CD8-positive, alpha-beta memory T cell (primary cell): ENCODE data around the gene SFXN5. TPM values are rescaled to one million over a fixed set of nuclear protein-coding genes. Genes with fewer than 3 reads are reported as not detected.
"Not testable (repeated sequence)": the region's sequence is repeated elsewhere in the genome, so short reads cannot be mapped to it uniquely, and the experiment has no call there.

Experiments used
- CTCF ChIA-PET: fragments of 350-600 bp; sonication (Branson Sonifier 250); formaldehyde crosslinking; loops from one replicate; lab custom pipeline; 2021; ENCODE audit warnings: antibody characterized with exemption; lab: Charles Lee
- POLR2A ChIA-PET: fragments of 350-600 bp; sonication (Branson Sonifier 250); formaldehyde crosslinking; loops from one replicate; lab custom pipeline; 2021; ENCODE audit warnings: antibody characterized with exemption; lab: Charles Lee
- DNase-seq, 5 donors: peaks; one replicate each; pipeline versions ENCODE4 v3.0.0 to v3.0.0-alpha.2; 2020 to 2022; ENCODE audit warnings: mixed read lengths in 1 of 5
- H3K27ac ChIP-seq: one replicate; pipeline ENCODE4 v1.7.0; 2013; ENCODE audit warnings: low read depth, mild to moderate bottlenecking, low read length, moderate library complexity
- H3K27me3 ChIP-seq: 2 replicates; pipeline ENCODE4 v1.7.0; 2013; ENCODE audit warnings: low read length, mild to moderate bottlenecking; ENCODE audit not compliant: insufficient read depth, poor library complexity, severe bottlenecking
- H3K36me3 ChIP-seq: 2 replicates; pipeline ENCODE4 v1.7.0; 2013; ENCODE audit warnings: mild to moderate bottlenecking, low read length, moderate library complexity; ENCODE audit not compliant: insufficient read depth
- H3K4me1 ChIP-seq: 2 replicates; pipeline ENCODE4 v1.7.0; 2013; ENCODE audit warnings: mild to moderate bottlenecking, low read length, moderate library complexity; ENCODE audit not compliant: insufficient read depth
- H3K4me3 ChIP-seq: 2 replicates; pipeline ENCODE4 v1.7.0; 2013; ENCODE audit warnings: mild to moderate bottlenecking, low read length
- H3K9me3 ChIP-seq: 2 replicates; pipeline ENCODE4 v1.7.0; 2013; ENCODE audit warnings: mild to moderate bottlenecking, low read length
- H3K27ac Mint-ChIP-seq, 8 donors: one replicate each; pipeline ENCODE4 v1.8.0; 2020 to 2021; ENCODE audit warnings: mixed read lengths in 8 of 8, mild to moderate bottlenecking in 6 of 8, inconsistent platforms in 3 of 8, moderate library complexity in 3 of 8
- H3K27me3 Mint-ChIP-seq, 2 donors: one replicate each; pipeline ENCODE4 v1.8.0; 2020 to 2021; ENCODE audit warnings: mixed read lengths in 2 of 2, mild to moderate bottlenecking in 1 of 2, moderate library complexity in 1 of 2
- H3K36me3 Mint-ChIP-seq, 3 donors: one replicate each; pipeline ENCODE4 v1.8.0; 2020 to 2021; ENCODE audit warnings: mixed read lengths in 3 of 3, inconsistent platforms in 1 of 3, mild to moderate bottlenecking in 1 of 3
- H3K4me1 Mint-ChIP-seq, 3 donors: one replicate each; pipeline ENCODE4 v1.8.0; 2020 to 2021; ENCODE audit warnings: mixed read lengths in 3 of 3, inconsistent platforms in 1 of 3, mild to moderate bottlenecking in 1 of 3
- H3K4me3 Mint-ChIP-seq, 7 donors: one replicate each; pipeline ENCODE4 v1.8.0; 2020 to 2021; ENCODE audit warnings: mixed read lengths in 7 of 7, mild to moderate bottlenecking in 6 of 7, moderate library complexity in 4 of 7, inconsistent platforms in 2 of 7
- H3K9me3 Mint-ChIP-seq, 5 donors: one replicate each; pipeline ENCODE4 v1.8.0; 2020 to 2022; ENCODE audit warnings: mixed read lengths in 5 of 5, mild to moderate bottlenecking in 3 of 5, moderate library complexity in 2 of 5, inconsistent platforms in 1 of 5
- polyA plus RNA-seq: library from polyadenylated mRNA; unstranded; fragments of 300-500 nt; fragmentation: Illumina TruSeq; gene quantifications from one replicate; pipeline ENCODE4 v1.2.3, GENCODE V29; 2021
- total RNA-seq, 2 experiments: library from RNA; stranded (reverse); gene quantifications; one replicate each; pipeline ENCODE4 v1.2.3, GENCODE V29; 2021

Gene SFXN5
- total and polyA plus RNA-seq, 3 experiments from 2014 or later, result 1.8 to 19.1 (median 16.8) TPM

DNA sequence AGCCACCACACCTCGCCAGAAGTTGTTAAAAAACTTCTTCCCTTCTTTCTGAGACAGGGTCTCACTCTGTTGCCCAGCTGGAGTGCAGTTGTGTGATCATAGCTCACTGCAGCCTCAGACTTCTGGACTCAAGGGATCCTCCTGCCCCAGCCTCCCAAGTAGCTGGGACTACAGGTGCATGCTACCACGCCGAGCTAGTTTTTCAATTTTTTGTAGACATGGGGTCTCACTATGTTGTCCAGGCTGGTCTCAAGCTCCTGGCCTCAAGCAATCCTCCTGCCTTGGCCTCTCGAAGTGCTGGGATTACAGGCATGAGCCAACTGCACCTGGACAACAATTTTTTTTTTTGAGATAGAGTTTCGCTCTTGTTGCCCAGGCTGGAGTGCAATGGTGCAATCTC is 6.4 kb downstream of the SFXN5 start:
- not testable (repeated sequence) for H3K27me3 Mint-ChIP-seq, DNase-seq

DNA sequence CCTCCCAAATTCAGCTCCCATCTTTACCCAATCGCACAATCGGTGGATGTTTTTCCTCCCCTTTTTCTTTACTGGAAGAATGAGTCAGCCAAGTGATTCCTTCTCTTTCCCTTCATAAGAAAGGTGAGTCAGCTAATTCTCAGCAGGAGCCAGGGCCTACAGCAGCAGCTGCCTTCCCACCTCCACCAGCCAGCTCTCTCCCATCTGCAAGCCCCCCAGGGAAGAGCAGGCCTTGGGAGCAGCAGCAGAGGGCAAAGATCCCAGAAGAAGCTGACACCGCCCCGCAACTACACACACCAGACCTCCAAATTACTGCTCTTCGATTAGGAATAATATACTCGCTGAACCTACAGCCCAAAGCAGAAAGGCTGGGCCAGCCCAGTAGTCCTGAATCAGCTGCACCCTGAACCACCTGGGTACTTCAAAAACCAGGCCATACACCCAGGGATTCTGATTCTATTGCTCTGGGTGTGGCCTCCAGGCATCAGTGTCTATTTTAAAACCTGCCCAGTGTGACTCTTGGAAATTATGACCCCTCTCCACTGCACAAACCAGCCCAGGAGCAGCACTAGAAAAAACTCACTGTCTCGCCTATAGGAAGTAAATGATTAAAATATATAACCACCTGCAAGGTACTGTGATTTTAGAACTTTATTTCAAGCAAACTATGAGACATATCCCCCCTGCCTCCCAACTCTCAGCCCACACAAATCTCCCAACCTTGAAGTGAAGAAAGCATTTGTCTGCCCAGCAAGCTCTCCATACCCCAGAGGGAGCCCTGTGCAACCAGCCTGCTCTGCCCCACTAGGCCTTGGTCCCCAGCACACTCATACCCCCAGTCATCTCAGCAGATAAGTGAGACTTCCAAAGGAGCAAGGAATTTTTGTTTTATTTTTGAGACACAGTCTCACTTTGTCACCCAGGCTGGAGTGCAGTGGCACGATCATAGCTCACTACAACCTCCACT is 7.3 kb downstream of the SFXN5 start:
- POLR2A ChIA-PET, result no interaction called here
- Mint-ChIP-seq H3K36me3 (no peaks in the 10 kb centered on the region), H3K27ac (peak overlapping the region in 5 of 8 donors; percentile 1 to 89 (median 47)), H3K27me3 (no peaks in the 10 kb centered on the region), H3K4me1 (peaks cover 14 to 16% (median 15%) of the 10 kb centered on the region in 3 donors), H3K9me3 (no peaks in the 10 kb centered on the region), H3K4me3 (peak overlapping the region in 1 of 7 donors; percentile 40)
- CTCF ChIA-PET, result no interaction called here
- no peak overlapping the region for H3K4me3 ChIP-seq
- H3K9me3 ChIP-seq, result no peaks in the 10 kb centered on the region
- no peaks in the 10 kb centered on the region for H3K36me3 ChIP-seq
- H3K4me1 ChIP-seq, result no peaks in the 10 kb centered on the region
- DNase-seq, result no peak
- no peaks in the 10 kb centered on the region for H3K27me3 ChIP-seq
- peak overlapping the region; percentile 58 for H3K27ac ChIP-seq

More for the DNA sequence above, 6.4 kb downstream of the SFXN5 start:
- H3K4me3 ChIP-seq, H3K27ac ChIP-seq, H3K36me3 Mint-ChIP-seq, H3K27me3 ChIP-seq, H3K27ac Mint-ChIP-seq, H3K9me3 Mint-ChIP-seq, H3K4me3 Mint-ChIP-seq, POLR2A ChIA-PET, CTCF ChIA-PET, H3K9me3 ChIP-seq, H3K4me1 ChIP-seq, H3K36me3 ChIP-seq: not testable (repeated sequence)
- peaks cover 23 to 25% (median 23%) of the 10 kb centered on the region in 3 donors for H3K4me1 Mint-ChIP-seq

- Histone ChIP-seq H3K27me3 (no peaks in the 10 kb centered on the region), H3K4me1 (no peaks in the 10 kb centered on the region), H3K4me3 (no peak overlapping the region), H3K27ac (peak overlapping the region; percentile 12), H3K36me3 (no peaks in the 10 kb centered on the region), H3K9me3 (no peaks in the 10 kb centered on the region)
- ChIA-PET CTCF (no interaction called here), POLR2A (no interaction called here)
- Mint-ChIP-seq H3K36me3 (peaks cover 0 to 1% (median 0%) of the 10 kb centered on the region in 3 donors), H3K4me1 (peaks cover 9 to 11% (median 10%) of the 10 kb centered on the region in 3 donors), H3K4me3 (no peak overlapping the region), H3K27me3 (no peaks in the 10 kb centered on the region), H3K27ac (no peak overlapping the region), H3K9me3 (no peaks in the 10 kb centered on the region)
- DNase-seq, result no peak
Measured at GRCh38 chr2:73063472-73063871, 8.0 kb downstream of the SFXN5 start.

GRCh38 chr2:73059106-73059505 is 12.4 kb downstream of the SFXN5 start:
- Histone ChIP-seq H3K4me1 (no peaks in the 10 kb centered on the region), H3K36me3 (peaks cover 4% of the 10 kb centered on the region), H3K27me3 (no peaks in the 10 kb centered on the region), H3K9me3 (peaks cover 8% of the 10 kb centered on the region), H3K4me3 (no peak overlapping the region), H3K27ac (no peak overlapping the region)
- no peak for DNase-seq
- CTCF ChIA-PET, result no interaction called here
- Mint-ChIP-seq H3K4me3 (no peak overlapping the region), H3K36me3 (peaks cover 11 to 23% (median 23%) of the 10 kb centered on the region in 3 donors), H3K27ac (no peak overlapping the region), H3K27me3 (no peaks in the 10 kb centered on the region), H3K4me1 (peaks cover 0 to 1% (median 0%) of the 10 kb centered on the region in 3 donors), H3K9me3 (peaks cover 0 to 12% (median 4%) of the 10 kb centered on the region in 5 donors)
- POLR2A ChIA-PET, result no interaction called here

DNA sequence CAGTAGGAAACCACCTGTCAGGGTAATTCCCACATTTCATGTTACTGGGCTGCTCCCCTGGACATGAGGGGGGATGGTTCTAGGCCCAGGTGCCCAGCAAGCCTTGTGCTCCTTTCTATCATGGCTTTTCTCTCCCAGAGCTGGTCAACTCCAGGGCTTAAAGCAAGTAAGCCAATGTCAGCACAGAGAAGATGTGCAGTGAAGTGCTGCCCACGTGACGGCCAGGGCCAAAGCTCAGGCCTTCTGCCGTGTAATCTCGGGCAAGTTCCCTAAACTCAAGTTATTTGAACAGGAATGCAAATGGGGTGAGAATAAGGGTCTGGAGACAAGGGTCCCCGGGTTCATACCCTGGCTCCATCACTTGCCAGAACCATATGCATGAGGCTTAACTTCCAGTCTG is 16.5 kb downstream of the SFXN5 start:
- Mint-ChIP-seq H3K36me3 (peaks cover 13 to 27% (median 23%) of the 10 kb centered on the region in 3 donors), H3K4me3 (no peak overlapping the region), H3K27ac (no peak overlapping the region), H3K4me1 (no peaks in the 10 kb centered on the region), H3K9me3 (peaks cover 0 to 12% (median 4%) of the 10 kb centered on the region in 5 donors), H3K27me3 (no peaks in the 10 kb centered on the region)
- no peaks in the 10 kb centered on the region for H3K4me1 ChIP-seq
- H3K9me3 ChIP-seq, result peaks cover 8% of the 10 kb centered on the region
- DNase-seq, result no peak
- ChIA-PET POLR2A (no interaction called here), CTCF (no interaction called here)
- H3K27ac ChIP-seq, result no peak overlapping the region
- no peak overlapping the region for H3K4me3 ChIP-seq
- peaks cover 4% of the 10 kb centered on the region for H3K36me3 ChIP-seq
- no peaks in the 10 kb centered on the region for H3K27me3 ChIP-seq

GRCh38 chr2:73053316-73054114 is 18.0 kb downstream of the SFXN5 start:
- H3K27ac Mint-ChIP-seq, result no peak overlapping the region
- H3K27me3 Mint-ChIP-seq, result no peaks in the 10 kb centered on the region
- Histone ChIP-seq H3K4me3 (no peak overlapping the region), H3K27me3 (no peaks in the 10 kb centered on the region), H3K4me1 (no peaks in the 10 kb centered on the region), H3K9me3 (peaks cover 8% of the 10 kb centered on the region), H3K27ac (no peak overlapping the region), H3K36me3 (peaks cover 4% of the 10 kb centered on the region)
- H3K9me3 Mint-ChIP-seq, result peaks cover 0 to 12% (median 4%) of the 10 kb centered on the region in 5 donors
- no peaks in the 10 kb centered on the region for H3K4me1 Mint-ChIP-seq
- ChIA-PET POLR2A (no interaction called here), CTCF (no interaction called here)
- H3K36me3 Mint-ChIP-seq, result peaks cover 13 to 26% (median 23%) of the 10 kb centered on the region in 3 donors
- no peak for DNase-seq
- no peak overlapping the region for H3K4me3 Mint-ChIP-seq

DNA sequence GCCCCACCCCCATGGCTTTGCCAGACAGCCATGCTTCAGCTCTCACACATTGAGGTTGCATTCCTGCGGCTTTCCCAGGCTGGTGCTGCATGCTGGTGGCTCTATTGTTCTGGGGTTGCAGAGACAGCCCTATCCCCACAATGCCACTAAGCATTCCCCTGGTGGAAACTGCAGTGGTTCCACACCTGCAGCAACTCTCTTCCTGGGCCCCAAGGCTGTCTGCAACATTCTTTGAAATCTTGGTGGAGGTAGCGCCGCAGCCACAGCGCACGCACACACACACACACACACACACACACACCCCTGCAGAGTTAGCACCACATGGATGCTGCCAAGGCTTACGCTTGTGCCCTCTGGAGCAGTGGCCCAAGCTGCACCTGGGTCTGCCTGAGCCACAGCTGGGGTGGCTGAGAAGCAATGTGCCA is 21.4 kb downstream of the SFXN5 start:
- peaks cover 2 to 6% (median 3%) of the 10 kb centered on the region in 3 donors for H3K36me3 Mint-ChIP-seq
- ChIA-PET CTCF (no interaction called here), POLR2A (no interaction called here)

More for the DNA sequence above, 21.4 kb downstream of the SFXN5 start:
- Histone ChIP-seq H3K4me1 (no peaks in the 10 kb centered on the region), H3K9me3 (no peaks in the 10 kb centered on the region), H3K36me3 (no peaks in the 10 kb centered on the region), H3K27ac (no peak overlapping the region), H3K4me3 (no peak overlapping the region), H3K27me3 (no peaks in the 10 kb centered on the region)
- Mint-ChIP-seq H3K4me3 (no peak overlapping the region), H3K27ac (peak overlapping the region in 2 of 8 donors; percentile 29 to 47), H3K27me3 (no peaks in the 10 kb centered on the region), H3K9me3 (no peaks in the 10 kb centered on the region), H3K4me1 (no peaks in the 10 kb centered on the region)
- no peak for DNase-seq
